Nephron (organoid): ENCODE measurements around the gene NBEA.

Source experiments
- H3K27ac Mint-ChIP-seq, 3 experiments: 2 replicates each; pipeline ENCODE4 v1.8.0; 2020; ENCODE audit warnings: mixed read lengths in 3 of 3, mild to moderate bottlenecking in 2 of 3, moderate library complexity in 1 of 3
- H3K27me3 Mint-ChIP-seq: 2 replicates; pipeline ENCODE4 v1.8.0; 2021; ENCODE audit warnings: low read depth, mild to moderate bottlenecking, moderate library complexity, mixed read lengths
- H3K36me3 Mint-ChIP-seq: 2 replicates; pipeline ENCODE4 v1.8.0; 2020; ENCODE audit warnings: low read depth, mixed read lengths
- H3K4me1 Mint-ChIP-seq: 2 replicates; pipeline ENCODE4 v1.8.0; 2020; ENCODE audit warnings: mixed read lengths
- H3K4me3 Mint-ChIP-seq, 3 experiments: 2 replicates each; pipeline ENCODE4 v1.8.0; 2020; ENCODE audit warnings: mild to moderate bottlenecking in 3 of 3, mixed read lengths in 3 of 3, moderate library complexity in 2 of 3
- H3K9me3 Mint-ChIP-seq: 2 replicates; pipeline ENCODE4 v1.8.0; 2020; ENCODE audit warnings: mixed read lengths
- CTCF ChIP-seq, 3 experiments: fragments of 200-600 bp; sonication (generic); IDR thresholded peaks; one replicate each; pipeline ENCODE4 v1.5.0; 2021; ENCODE audit warnings: antibody characterized with exemption in 3 of 3; ENCODE audit not compliant: unreplicated experiment in 3 of 3

Gene NBEA

GRCh38 chr13:35127466-35127865 lies 185.4 kb downstream of the NBEA start:
- no peaks in the 10 kb centered on the region for H3K27me3 Mint-ChIP-seq
- H3K9me3 Mint-ChIP-seq = no peaks in the 10 kb centered on the region
- H3K36me3 Mint-ChIP-seq = peaks cover 4% of the 10 kb centered on the region
- no peak overlapping the region for H3K27ac Mint-ChIP-seq
- TF ChIP-seq CTCF (IDR thresholded peaks at IDR 0.05; ENCODE audit: unreplicated experiment in 3 of 3) = no peak
- H3K4me3 Mint-ChIP-seq = no peak overlapping the region
- no peaks in the 10 kb centered on the region for H3K4me1 Mint-ChIP-seq

GRCh38 chr13:35129500-35129899 lies 187.4 kb downstream of the NBEA start:
- Mint-ChIP-seq H3K4me3 (no peak overlapping the region), H3K27me3 (no peaks in the 10 kb centered on the region), H3K4me1 (no peaks in the 10 kb centered on the region), H3K27ac (no peak overlapping the region), H3K36me3 (peaks cover 4% of the 10 kb centered on the region), H3K9me3 (no peaks in the 10 kb centered on the region)
- TF ChIP-seq CTCF (IDR thresholded peaks at IDR 0.05; ENCODE audit: unreplicated experiment in 3 of 3) = no peak

DNA sequence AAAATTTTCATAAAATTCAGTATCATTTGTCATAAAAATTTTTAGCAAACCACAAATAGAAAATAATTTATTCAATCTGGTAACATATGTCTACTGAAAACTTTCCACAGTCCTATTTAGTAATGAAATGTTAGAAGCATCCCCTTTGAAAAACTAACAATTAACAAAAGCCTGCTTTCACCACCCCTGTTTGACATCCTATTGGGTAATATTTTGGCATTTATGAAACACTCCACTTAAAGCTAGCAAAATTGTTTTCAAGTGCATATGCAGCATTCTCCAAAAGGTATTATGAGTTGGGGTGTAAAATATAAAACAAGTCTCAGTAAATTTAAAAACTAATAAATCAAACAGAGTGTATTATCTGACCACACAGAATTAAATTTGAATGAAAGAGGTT lies 189.4 kb downstream of the NBEA start:
- Mint-ChIP-seq H3K27ac (no peak overlapping the region), H3K9me3 (no peaks in the 10 kb centered on the region), H3K4me3 (no peak overlapping the region), H3K36me3 (peaks cover under 1% of the 10 kb centered on the region), H3K4me1 (peaks cover under 1% of the 10 kb centered on the region), H3K27me3 (no peaks in the 10 kb centered on the region)
- no peak for TF ChIP-seq CTCF (IDR thresholded peaks at IDR 0.05; ENCODE audit: unreplicated experiment in 3 of 3)

DNA sequence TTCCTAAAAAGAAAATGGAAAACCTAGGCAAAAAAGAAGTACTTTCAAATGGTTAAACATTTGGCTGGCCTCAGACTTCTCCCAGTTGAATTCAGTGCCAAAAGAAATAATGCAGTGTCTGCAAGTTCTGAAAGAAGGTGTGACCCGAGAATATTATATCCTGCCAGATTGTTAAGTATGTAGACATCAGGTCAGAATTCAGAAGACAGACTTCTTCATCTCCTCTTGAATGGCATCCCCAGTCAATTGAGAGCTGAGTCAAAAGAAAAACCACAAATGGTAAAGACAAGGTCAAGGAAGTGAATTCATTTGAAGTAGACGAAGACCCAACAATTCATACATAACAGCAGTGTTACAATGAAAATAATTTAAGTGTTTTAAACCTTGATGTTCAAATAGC lies 194.5 kb downstream of the NBEA start:
- H3K36me3 Mint-ChIP-seq = peaks cover 4% of the 10 kb centered on the region
- peaks cover 5% of the 10 kb centered on the region for H3K4me1 Mint-ChIP-seq
- TF ChIP-seq CTCF (IDR thresholded peaks at IDR 0.05; ENCODE audit: unreplicated experiment in 3 of 3) = no peak
- H3K4me3 Mint-ChIP-seq = no peak overlapping the region
- no peaks in the 10 kb centered on the region for H3K27me3 Mint-ChIP-seq
- no peaks in the 10 kb centered on the region for H3K9me3 Mint-ChIP-seq
- no peak overlapping the region for H3K27ac Mint-ChIP-seq

DNA sequence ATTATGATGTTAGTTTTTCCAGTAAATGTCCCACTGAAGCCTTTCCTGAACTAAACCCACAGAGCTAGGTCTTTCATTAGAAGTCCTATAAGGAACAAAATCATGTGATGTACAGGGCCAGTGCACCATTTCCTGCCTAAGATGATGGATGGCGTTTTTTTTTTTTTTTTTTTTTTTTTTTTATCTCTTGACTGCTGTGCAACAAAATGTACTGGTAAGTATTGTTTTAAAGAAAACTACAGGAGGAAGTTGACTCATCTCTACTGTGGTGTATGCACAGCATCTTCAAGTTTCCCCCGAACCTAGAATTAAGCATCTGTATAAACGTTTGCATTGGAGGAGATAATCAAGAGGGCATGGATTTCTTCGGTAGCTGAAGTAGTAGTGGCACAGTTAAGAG lies 197.5 kb downstream of the NBEA start:
- H3K27me3 Mint-ChIP-seq = no peaks in the 10 kb centered on the region
- no peak for TF ChIP-seq CTCF (IDR thresholded peaks at IDR 0.05; ENCODE audit: unreplicated experiment in 3 of 3)
- H3K4me3 Mint-ChIP-seq = no peak overlapping the region
- no peak overlapping the region for H3K27ac Mint-ChIP-seq
- H3K36me3 Mint-ChIP-seq = peaks cover 4% of the 10 kb centered on the region
- H3K4me1 Mint-ChIP-seq = peaks cover 5% of the 10 kb centered on the region
- H3K9me3 Mint-ChIP-seq = no peaks in the 10 kb centered on the region

DNA sequence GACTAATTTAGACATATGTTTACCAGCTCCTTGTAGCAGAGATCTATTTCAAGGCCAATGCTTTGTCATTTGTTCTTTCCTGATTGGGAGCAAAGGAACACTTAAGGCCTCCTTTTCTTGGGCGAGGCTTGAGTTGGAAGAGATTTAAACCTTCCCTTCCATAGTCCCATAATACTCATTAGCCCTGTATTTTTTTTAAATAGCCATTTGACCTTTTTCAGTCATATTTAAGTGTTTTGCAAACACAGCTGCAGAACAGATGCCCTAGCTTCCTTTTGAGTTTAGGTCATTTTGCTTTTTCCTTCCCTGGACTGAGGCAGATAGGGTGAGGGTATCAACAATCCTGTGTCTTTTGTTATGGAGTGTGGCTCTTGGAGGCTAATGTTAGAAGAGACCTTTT lies 198.3 kb downstream of the NBEA start:
- H3K27ac Mint-ChIP-seq = no peak overlapping the region
- peaks cover 5% of the 10 kb centered on the region for H3K4me1 Mint-ChIP-seq
- peaks cover 4% of the 10 kb centered on the region for H3K36me3 Mint-ChIP-seq
- H3K27me3 Mint-ChIP-seq = no peaks in the 10 kb centered on the region
- H3K9me3 Mint-ChIP-seq = no peaks in the 10 kb centered on the region
- no peak overlapping the region for H3K4me3 Mint-ChIP-seq
- TF ChIP-seq CTCF (IDR thresholded peaks at IDR 0.05; ENCODE audit: unreplicated experiment in 3 of 3) = no peak
